Gastroesophageal sphincter (tissue), 3 donors: ENCODE results near the gene GABARAPL2.
"Not testable (repeated sequence)": the region's sequence is repeated elsewhere in the genome, so short reads cannot be mapped to it uniquely, and the experiment has no call there.

Source experiments
- POLR2A ChIP-seq, 2 donors: fragments of 450-650 bp; IDR thresholded peaks; one replicate each; pipeline ENCODE4 v1.6.1; 2017; ENCODE audit warnings: antibody characterized with exemption in 2 of 2, mild to moderate bottlenecking in 2 of 2, moderate library complexity in 1 of 2
- POLR2AphosphoS5 ChIP-seq: sonication (generic); formaldehyde crosslinking; IDR thresholded peaks from one replicate; pipeline ENCODE4 v1.6.1; 2017; ENCODE audit warnings: antibody characterized with exemption
- TF ChIP-seq, protein P1 (sequence below), 4 experiments: fragments of 200-600 bp in 2 of 4; fragments of 450-650 bp in 2 of 4; sonication (generic) in 1 of 4; IDR thresholded peaks; one replicate each; pipeline ENCODE4 v1.5.1; 2017 to 2019; ENCODE audit warnings: antibody characterized with exemption in 4 of 4, mild to moderate bottlenecking in 2 of 4, moderate library complexity in 2 of 4

DNA sequence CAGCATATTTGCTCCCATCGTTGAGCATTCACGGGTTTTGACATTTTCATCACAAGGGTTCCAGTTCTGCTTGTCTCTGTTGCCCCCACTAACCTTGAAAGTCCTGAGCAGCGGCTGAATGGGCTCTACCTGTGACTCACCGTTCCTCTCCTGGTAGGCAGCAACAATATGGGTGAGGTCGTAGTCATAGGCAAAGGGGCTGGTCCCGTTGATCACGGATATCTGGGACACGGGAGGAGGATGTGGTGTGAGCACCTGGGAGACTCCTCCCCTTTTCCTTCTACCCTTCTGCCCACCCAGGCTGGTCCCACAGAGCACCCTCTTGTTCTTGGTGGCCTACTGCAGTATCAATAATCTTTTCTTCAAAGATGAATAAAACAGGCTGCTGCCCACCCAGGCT, 23.7 kb upstream of the GABARAPL2 start:
- TF ChIP-seq, protein P1, sequence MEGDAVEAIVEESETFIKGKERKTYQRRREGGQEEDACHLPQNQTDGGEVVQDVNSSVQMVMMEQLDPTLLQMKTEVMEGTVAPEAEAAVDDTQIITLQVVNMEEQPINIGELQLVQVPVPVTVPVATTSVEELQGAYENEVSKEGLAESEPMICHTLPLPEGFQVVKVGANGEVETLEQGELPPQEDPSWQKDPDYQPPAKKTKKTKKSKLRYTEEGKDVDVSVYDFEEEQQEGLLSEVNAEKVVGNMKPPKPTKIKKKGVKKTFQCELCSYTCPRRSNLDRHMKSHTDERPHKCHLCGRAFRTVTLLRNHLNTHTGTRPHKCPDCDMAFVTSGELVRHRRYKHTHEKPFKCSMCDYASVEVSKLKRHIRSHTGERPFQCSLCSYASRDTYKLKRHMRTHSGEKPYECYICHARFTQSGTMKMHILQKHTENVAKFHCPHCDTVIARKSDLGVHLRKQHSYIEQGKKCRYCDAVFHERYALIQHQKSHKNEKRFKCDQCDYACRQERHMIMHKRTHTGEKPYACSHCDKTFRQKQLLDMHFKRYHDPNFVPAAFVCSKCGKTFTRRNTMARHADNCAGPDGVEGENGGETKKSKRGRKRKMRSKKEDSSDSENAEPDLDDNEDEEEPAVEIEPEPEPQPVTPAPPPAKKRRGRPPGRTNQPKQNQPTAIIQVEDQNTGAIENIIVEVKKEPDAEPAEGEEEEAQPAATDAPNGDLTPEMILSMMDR (IDR thresholded peaks at IDR 0.05), result not testable (repeated sequence)
- TF ChIP-seq POLR2A (IDR thresholded peaks at IDR 0.05); POLR2AphosphoS5: not testable (repeated sequence)
